Cardiac fibroblast (primary cell): ENCODE data around the gene PPP1R37.

Experiments
- DNase-seq, 2 donors: peaks; one replicate each; pipeline versions ENCODE4 v3.0.0 to v3.0.0-alpha.2; 2010; ENCODE audit warnings: low read depth in 2 of 2
- H3K4me3 ChIP-seq, 2 donors: replicated peaks in 1 of 2; 1 replicate in 1 of 2; 2 replicates in 1 of 2; pipeline ENCODE4 v1.5.1; 2011; ENCODE audit warnings: low read depth in 2 of 2, low read length in 2 of 2, mild to moderate bottlenecking in 2 of 2, moderate library complexity in 1 of 2
- TF ChIP-seq, protein P1 (sequence below): IDR thresholded peaks from one replicate; pipeline ENCODE4 v1.5.1; 2011; ENCODE audit warnings: low read depth, mild to moderate bottlenecking, low read length, inconsistent platforms

PPP1R37 gene

DNA sequence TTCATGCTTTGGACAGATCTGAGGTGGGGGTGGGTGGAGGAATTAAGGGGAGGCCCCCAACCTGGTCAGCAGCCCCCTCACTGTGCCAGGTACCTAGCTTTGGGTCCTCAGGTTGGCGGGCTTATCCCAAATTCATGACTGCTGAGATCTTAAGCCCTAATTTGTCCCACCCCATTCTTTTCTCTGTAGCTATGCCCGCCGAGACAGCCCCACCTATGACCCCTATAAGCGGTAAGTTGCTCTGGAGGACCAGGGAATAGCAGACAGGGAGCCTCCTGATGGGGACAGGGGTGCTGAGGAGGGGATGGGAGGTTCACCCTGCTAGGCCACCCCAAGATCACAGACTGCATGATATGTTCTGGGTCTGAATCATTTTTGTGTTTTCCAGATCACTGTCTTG, 31.0 kb upstream of the PPP1R37 start:
- TF ChIP-seq, protein P1, sequence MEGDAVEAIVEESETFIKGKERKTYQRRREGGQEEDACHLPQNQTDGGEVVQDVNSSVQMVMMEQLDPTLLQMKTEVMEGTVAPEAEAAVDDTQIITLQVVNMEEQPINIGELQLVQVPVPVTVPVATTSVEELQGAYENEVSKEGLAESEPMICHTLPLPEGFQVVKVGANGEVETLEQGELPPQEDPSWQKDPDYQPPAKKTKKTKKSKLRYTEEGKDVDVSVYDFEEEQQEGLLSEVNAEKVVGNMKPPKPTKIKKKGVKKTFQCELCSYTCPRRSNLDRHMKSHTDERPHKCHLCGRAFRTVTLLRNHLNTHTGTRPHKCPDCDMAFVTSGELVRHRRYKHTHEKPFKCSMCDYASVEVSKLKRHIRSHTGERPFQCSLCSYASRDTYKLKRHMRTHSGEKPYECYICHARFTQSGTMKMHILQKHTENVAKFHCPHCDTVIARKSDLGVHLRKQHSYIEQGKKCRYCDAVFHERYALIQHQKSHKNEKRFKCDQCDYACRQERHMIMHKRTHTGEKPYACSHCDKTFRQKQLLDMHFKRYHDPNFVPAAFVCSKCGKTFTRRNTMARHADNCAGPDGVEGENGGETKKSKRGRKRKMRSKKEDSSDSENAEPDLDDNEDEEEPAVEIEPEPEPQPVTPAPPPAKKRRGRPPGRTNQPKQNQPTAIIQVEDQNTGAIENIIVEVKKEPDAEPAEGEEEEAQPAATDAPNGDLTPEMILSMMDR: no peak
- no peak overlapping the region for H3K4me3 ChIP-seq
- no peak for DNase-seq

DNA sequence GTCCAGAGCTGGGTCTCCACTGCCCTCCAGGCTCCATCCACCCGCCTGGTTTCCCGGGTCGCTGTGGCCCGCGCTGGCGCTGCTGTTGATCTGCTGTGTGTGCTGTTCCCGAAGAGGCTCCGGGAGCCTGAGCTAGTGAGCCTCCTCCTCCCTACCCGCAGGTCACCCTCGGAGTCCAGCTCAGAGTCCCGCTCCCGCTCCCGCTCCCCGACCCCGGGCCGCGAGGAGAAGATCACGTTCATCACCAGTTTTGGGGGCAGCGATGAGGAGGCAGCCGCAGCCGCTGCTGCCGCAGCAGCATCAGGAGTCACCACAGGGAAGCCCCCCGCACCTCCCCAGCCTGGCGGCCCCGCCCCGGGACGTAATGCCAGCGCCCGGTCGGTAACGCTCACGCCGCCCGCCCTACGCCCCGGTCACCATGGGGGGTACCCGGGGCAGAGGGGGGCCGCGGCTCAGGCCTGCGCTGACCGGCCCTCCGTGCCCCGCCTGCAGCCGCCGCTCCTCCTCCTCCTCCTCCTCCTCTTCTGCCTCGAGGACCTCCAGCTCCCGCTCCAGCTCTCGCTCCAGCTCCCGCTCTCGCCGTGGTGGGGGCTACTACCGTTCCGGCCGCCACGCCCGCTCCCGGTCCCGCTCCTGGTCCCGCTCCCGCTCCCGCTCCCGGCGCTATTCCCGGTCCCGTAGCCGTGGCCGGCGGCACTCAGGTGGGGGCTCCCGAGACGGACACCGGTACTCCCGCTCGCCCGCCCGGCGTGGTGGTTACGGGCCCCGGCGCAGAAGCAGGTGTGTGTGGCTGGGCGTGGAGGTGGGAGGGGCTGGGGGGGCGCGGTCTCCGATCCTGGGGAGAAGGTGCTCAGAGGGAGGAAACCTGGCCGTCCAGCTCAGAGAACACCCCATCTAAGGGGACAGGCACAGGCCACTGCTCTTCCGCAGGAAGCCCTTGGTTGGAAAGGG, 28.9 kb upstream of the PPP1R37 start:
- no peak overlapping the region for H3K4me3 ChIP-seq
- TF ChIP-seq, protein P1: no peak
- no peak for DNase-seq

DNA sequence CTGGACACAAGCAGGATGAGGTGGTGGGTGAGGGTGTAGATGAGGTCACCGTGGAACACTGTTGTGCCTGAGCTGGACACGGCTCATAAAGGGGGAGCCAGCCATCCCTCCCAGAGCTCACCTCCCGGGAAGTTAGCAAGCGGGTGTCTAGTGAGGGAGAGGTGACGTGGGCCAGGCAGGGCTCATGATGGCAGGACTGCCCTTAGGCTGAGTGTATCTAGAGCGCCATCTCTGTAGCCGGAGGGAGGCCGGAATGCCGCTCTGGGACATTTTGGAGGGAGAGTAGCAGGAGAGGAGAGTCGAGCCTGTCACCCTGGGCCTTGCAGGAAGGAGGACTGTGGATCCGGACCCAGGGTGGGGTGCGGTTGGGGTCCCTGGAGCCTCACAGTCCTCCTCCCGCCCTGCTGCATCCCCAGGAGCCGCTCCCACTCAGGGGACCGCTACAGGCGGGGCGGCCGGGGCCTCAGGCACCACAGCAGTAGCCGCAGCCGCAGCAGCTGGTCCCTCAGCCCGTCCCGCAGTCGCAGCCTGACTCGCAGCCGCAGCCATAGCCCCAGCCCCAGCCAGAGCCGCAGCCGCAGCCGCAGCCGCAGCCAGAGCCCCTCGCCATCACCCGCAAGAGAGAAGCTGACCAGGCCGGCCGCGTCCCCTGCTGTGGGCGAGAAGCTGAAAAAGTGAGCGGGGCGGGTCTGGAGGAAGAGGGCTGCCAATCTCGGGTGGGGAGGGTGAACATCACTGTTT, 25.9 kb upstream of the PPP1R37 start:
- DNase-seq: no peak
- TF ChIP-seq, protein P1: no peak
- H3K4me3 ChIP-seq: no peak overlapping the region

DNA sequence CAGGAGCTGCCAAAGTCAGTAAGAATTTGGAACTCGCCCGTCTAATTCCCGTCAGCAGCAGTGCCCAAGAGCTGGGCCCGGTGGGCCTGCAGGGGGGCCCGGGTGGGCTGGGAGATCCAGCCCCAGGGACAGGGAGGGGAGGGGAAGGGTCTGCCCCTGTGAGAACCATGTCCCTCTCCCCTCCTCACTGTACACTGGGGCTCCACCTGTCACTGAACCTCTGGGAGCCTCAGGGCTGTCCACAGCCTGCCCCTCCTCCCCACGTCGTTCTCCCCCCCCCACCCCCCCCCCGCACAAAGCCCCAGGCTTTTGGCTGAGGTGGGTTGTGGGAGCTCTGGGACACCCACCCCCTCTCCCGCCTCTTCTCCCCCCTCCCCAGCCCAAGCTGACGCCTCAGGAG, 24.9 kb upstream of the PPP1R37 start:
- H3K4me3 ChIP-seq: no peak overlapping the region
- TF ChIP-seq, protein P1: no peak
- no peak for DNase-seq

DNA sequence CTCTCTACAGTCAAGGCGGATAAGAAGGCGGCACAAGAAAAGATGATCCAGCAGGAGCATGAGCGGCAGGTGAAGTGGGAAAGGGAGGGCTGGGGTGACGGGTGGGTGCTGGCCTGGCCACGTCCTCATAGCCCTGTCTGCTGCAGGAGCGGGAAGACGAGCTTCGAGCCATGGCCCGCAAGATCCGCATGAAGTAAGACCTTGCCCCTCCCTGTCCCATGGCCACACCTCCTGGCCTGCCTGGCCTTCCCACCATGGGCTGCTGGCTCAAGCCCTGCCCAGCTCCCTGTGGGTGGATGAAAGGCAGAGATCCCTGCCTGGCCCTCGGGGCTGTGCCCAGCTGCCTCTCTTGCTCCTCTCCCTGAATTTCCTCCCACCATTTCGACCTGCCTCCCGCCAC, 23.9 kb upstream of the PPP1R37 start:
- DNase-seq: peak in 1 of 2 donors; percentile 24
- TF ChIP-seq, protein P1: no peak
- H3K4me3 ChIP-seq: no peak overlapping the region

DNA sequence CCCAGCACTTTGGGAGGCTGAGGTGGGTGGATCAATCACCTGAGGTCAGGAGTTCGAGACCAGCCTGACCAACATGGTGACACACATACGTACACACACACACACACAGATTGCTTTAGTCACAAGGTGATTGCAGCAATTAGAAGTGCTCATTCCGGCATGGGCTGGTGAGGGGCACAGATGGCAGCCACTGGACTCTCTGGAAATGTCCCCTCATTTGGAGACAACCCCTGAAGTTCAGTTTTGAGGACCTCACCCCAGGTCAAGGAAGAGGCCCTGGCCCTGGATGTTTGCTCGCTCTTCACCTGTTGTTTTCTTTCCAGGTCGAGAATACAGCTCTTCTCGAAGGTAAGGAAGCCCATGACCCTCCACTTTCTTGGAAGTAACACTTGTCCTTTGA, 22.8 kb upstream of the PPP1R37 start:
- TF ChIP-seq, protein P1: no peak
- no peak for DNase-seq
- H3K4me3 ChIP-seq: no peak overlapping the region
